ENCODE measurements around the gene PTPRG.

GRCh38 chr3:62044874-62045411 lies 483.6 kb downstream of the PTPRG start:
- TF ChIP-seq POLR2AphosphoS5 (IDR thresholded peaks at IDR 0.05; ENCODE audit: low read length): no peak
- no peak for TF ChIP-seq USF2 (IDR thresholded peaks at IDR 0.05; ENCODE audit: borderline replicate concordance, low read depth, low read length)
- no peak for TF ChIP-seq FOXK2 (IDR thresholded peaks at IDR 0.05)
- TF ChIP-seq HCFC1 (IDR thresholded peaks at IDR 0.05; ENCODE audit: low read length): no peak
- TF ChIP-seq NR2C2 (IDR thresholded peaks at IDR 0.05; ENCODE audit: borderline replicate concordance, control insufficient read depth, insufficient read length, low read depth): no peak
- TF ChIP-seq YBX1 (IDR thresholded peaks at IDR 0.05): no peak
- no peak for TF ChIP-seq PKNOX1 (IDR thresholded peaks at IDR 0.05)
- TF ChIP-seq FOS (IDR thresholded peaks at IDR 0.05; ENCODE audit: borderline replicate concordance, extremely low read depth, insufficient read length): no peak
